A549 (cell line): ENCODE measurements around the gene SEL1L3. TPM values are rescaled to one million over a fixed set of nuclear protein-coding genes. Genes with fewer than 3 reads are reported as not detected.

Source experiments
- ATAC-seq, 2 experiments: fragments of 200-7000 bp in 1 of 2; fragments of >200 bp in 1 of 2; cut with Nextera tagmentation in 1 of 2; cut with Tn5 transposase in 1 of 2; 3 replicates each; pipeline versions ENCODE4 v1.8.0 to v1.9.1; 2018 to 2020; ENCODE audit warnings: mild to moderate bottlenecking in 1 of 2, moderate library complexity in 1 of 2
- CTCF ChIA-PET: fragments of 300-600 bp; sonication (Branson Sonifier 250); formaldehyde crosslinking; extraction: SDS; loops from one replicate; lab custom pipeline; 2021; ENCODE audit warnings: antibody characterized with exemption, inconsistent platforms; lab: Yijun Ruan, JAX
- POLR2A ChIA-PET: fragments of 350-600 bp; formaldehyde crosslinking; extraction: SDS; loops from one replicate; lab custom pipeline; 2021; ENCODE audit warnings: antibody characterized with exemption, inconsistent platforms; lab: Yijun Ruan, JAX
- DNase-seq, 2 experiments: peaks; one replicate each; pipeline versions ENCODE4 v3.0.0 to v3.0.0-alpha.2; 2011 to 2016; ENCODE audit warnings: low read depth in 1 of 2, low spot score in 1 of 2
- FAIRE-seq: peaks from 2 replicates; lab custom pipeline; 2011; peaks lifted over from hg19 to GRCh38; lab: Jason Lieb, UNC
- H3K27ac ChIP-seq, 2 experiments: fragments of >200 bp; sonication (Bioruptor Twin); formaldehyde crosslinking; 3 replicates each; pipeline ENCODE4 v1.5.1; 2016 to 2017
- H3K4me1 ChIP-seq: fragments of >200 bp; sonication (Bioruptor Twin); formaldehyde crosslinking; 3 replicates; pipeline ENCODE4 v1.6.1; 2016
- H3K4me2 ChIP-seq: fragments of >200 bp; sonication (Bioruptor Twin); formaldehyde crosslinking; 3 replicates; pipeline ENCODE4 v1.6.1; 2016
- H3K4me3 ChIP-seq: fragments of >200 bp; sonication (Bioruptor Twin); formaldehyde crosslinking; 3 replicates; pipeline ENCODE4 v1.5.1; 2016
- H3K9me3 ChIP-seq: fragments of >200 bp; sonication (Bioruptor Twin); formaldehyde crosslinking; 3 replicates; pipeline ENCODE4 v1.6.1; 2016
- CBX2 ChIP-seq: fragments of 200-600 bp; sonication (generic); IDR thresholded peaks from 2 replicates; pipeline ENCODE4 v1.6.1; 2016; ENCODE audit warnings: low read depth, mild to moderate bottlenecking, borderline replicate concordance
- CEBPB ChIP-seq, 2 experiments: fragments of >200 bp in 1 of 2; sonication (Bioruptor Twin) in 1 of 2; formaldehyde crosslinking in 1 of 2; IDR thresholded peaks; 2 replicates each; pipeline ENCODE4 v1.6.1; 2012 to 2016
- EHF ChIP-seq: fragments of 250-450 bp; sonication (Bioruptor Pico); IDR thresholded peaks from 2 replicates; pipeline ENCODE4 v1.5.0; 2020; ENCODE audit warnings: mild to moderate bottlenecking
- ESRRA ChIP-seq: fragments of 150-350 bp; IDR thresholded peaks from 2 replicates; pipeline ENCODE4 v1.6.1; 2014; ENCODE audit warnings: mild to moderate bottlenecking, low read length, borderline replicate concordance
- FOSL2 ChIP-seq, 2 experiments: fragments of 450-650 bp in 1 of 2; fragments of >200 bp in 1 of 2; sonication (Bioruptor Twin) in 1 of 2; formaldehyde crosslinking; IDR thresholded peaks; 2 replicates each; pipeline versions ENCODE4 v1.5.0 to v1.6.1; 2016 to 2020; ENCODE audit warnings: mild to moderate bottlenecking in 1 of 2, moderate library complexity in 1 of 2
- GATA3 ChIP-seq: IDR thresholded peaks from 2 replicates; pipeline ENCODE4 v1.6.1; 2012; ENCODE audit warnings: borderline replicate concordance
- HDAC2 ChIP-seq: fragments of 200-600 bp; sonication (generic); IDR thresholded peaks from 2 replicates; pipeline ENCODE4 v1.6.1; 2016
- JUN ChIP-seq, 2 experiments: fragments of >200 bp; sonication (Bioruptor Twin); formaldehyde crosslinking; IDR thresholded peaks; 2 replicates in 1 of 2; 3 replicates in 1 of 2; pipeline ENCODE4 v1.6.1; 2016 to 2017
- KDM1A ChIP-seq: fragments of 200-600 bp; sonication (generic); IDR thresholded peaks from 2 replicates; pipeline ENCODE4 v1.6.1; 2016; ENCODE audit warnings: low read depth, mild to moderate bottlenecking
- KDM5A ChIP-seq: fragments of 200-600 bp; sonication (generic); IDR thresholded peaks from 2 replicates; pipeline ENCODE4 v1.6.1; 2016; ENCODE audit warnings: antibody characterized with exemption, mild to moderate bottlenecking
- MAFK ChIP-seq: fragments of 450-650 bp; IDR thresholded peaks from 2 replicates; pipeline ENCODE4 v1.6.1; 2014; ENCODE audit not compliant: partially characterized antibody
- MAZ ChIP-seq: fragments of 150-350 bp; IDR thresholded peaks from 2 replicates; pipeline ENCODE4 v1.6.1; 2014; ENCODE audit warnings: antibody characterized with exemption, low read depth, low read length, borderline replicate concordance
- NPAS2 ChIP-seq: fragments of 250-450 bp; sonication (Bioruptor Pico); IDR thresholded peaks from 2 replicates; pipeline ENCODE4 v1.8.0; 2022; ENCODE audit warnings: mild to moderate bottlenecking, moderate library complexity, borderline replicate concordance
- PHF8 ChIP-seq: fragments of 200-600 bp; sonication (generic); IDR thresholded peaks from 2 replicates; pipeline ENCODE4 v1.6.1; 2016; ENCODE audit warnings: low read depth, mild to moderate bottlenecking, antibody characterized with exemption, moderate library complexity, borderline replicate concordance
- POLR2A ChIP-seq: IDR thresholded peaks from 2 replicates; pipeline ENCODE4 v1.6.1; 2012; ENCODE audit warnings: mild to moderate bottlenecking, low read length
- RARB ChIP-seq: fragments of 250-450 bp; sonication (Bioruptor Pico); IDR thresholded peaks from 2 replicates; pipeline ENCODE4 v1.8.0; 2021; ENCODE audit warnings: mild to moderate bottlenecking, moderate library complexity
- RCOR1 ChIP-seq: fragments of 150-350 bp; IDR thresholded peaks from 2 replicates; pipeline ENCODE4 v1.6.1; 2014; ENCODE audit warnings: antibody characterized with exemption, low read length, low read depth
- RNF2 ChIP-seq: fragments of 200-600 bp; sonication (generic); IDR thresholded peaks from 2 replicates; pipeline ENCODE4 v1.6.1; 2016; ENCODE audit warnings: low read depth, mild to moderate bottlenecking, antibody characterized with exemption, moderate library complexity, borderline replicate concordance
- SMC3 ChIP-seq: fragments of >200 bp; sonication (Bioruptor Twin); formaldehyde crosslinking; IDR thresholded peaks from 3 replicates; pipeline ENCODE4 v1.6.1; 2018; ENCODE audit warnings: inconsistent platforms
- ZNF302 ChIP-seq: fragments of 250-450 bp; sonication (Bioruptor Pico); IDR thresholded peaks from 2 replicates; pipeline ENCODE4 v1.9.0; 2021; ENCODE audit warnings: inconsistent platforms, mild to moderate bottlenecking, moderate library complexity
- whole genome bisulfite sequencing: methylation state at CpG from one replicate; pipeline ENCODE4 v1.1.6; 2017; ENCODE audit errors: missing lambda C conversion rate; 5-methylcytosine and 5-hydroxymethylcytosine counted together
- polyA plus RNA-seq, 4 experiments: library from polyadenylated mRNA; depleted of rRNA in 3 of 4; stranded (reverse); fragments of >200 nt; fragmentation: RNase III in 1 of 4; extraction: RNeasy Plus Mini Kit Qiagen cat#74134 plus additional on column Dnase treatment in 1 of 4; gene quantifications; 2 replicates in 3 of 4; 3 replicates in 1 of 4; pipeline ENCODE4 v1.2.3, GENCODE V29; 2011 to 2017
- TF ChIP-seq, protein P1 (sequence below): fragments of >200 bp; sonication (Bioruptor Twin); formaldehyde crosslinking; IDR thresholded peaks from 3 replicates; pipeline ENCODE4 v1.5.1; 2016
- TF ChIP-seq, protein P2 (sequence below): fragments of 250-450 bp; sonication (Bioruptor Pico); IDR thresholded peaks from 2 replicates; pipeline ENCODE4 v1.5.0; 2021; ENCODE audit warnings: mild to moderate bottlenecking, moderate library complexity, borderline replicate concordance
- TF ChIP-seq, protein P3 (sequence below): fragments of 200-600 bp; sonication (generic); IDR thresholded peaks from 2 replicates; pipeline ENCODE4 v1.6.1; 2016; ENCODE audit warnings: antibody characterized with exemption, mild to moderate bottlenecking, moderate library complexity

The SEL1L3 gene
- polyA plus RNA-seq, 2 of the 4 experiments (the other 2 are of a cell fraction), result 26.1 to 27.0 TPM

DNA sequence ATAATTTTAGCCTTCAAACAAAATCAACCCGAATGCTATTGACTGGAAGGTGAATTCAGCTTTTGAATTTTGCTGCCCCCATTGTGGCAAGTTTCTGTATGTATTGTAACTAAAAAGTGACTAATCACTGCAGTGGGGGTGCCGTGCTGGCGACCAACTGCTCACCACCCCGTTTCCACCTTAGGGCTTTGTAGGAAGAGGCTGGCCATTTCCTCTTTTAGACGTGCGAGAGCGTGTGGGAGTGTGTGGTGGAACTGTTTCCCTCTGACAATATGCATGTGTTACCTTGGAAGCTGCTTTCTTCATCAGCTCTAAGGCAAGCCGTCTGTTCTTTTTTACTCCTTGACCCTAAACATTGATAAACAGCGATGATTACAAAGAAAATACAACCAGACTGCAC is 78.8 kb downstream of the SEL1L3 start:
- ChIA-PET CTCF (interaction anchor here (1.0 to 1.4 kb wide), 2 partner anchors 8 to 16 kb away, joined by 3 to 7 read pairs; no protein-coding TSS in a partner anchor), POLR2A (no interaction called here)
- Histone ChIP-seq H3K9me3 (no peaks in the 10 kb centered on the region), H3K4me3 (no peak overlapping the region), H3K4me1 (0 out of 3 replicates have a peak, but pooled peaks cover 5% of the 10 kb centered on the region), H3K4me2 (no peak overlapping the region), H3K27ac (no peak overlapping the region)
- no peak for FAIRE-seq
- no peak for DNase-seq
- no peak for ATAC-seq
- 92% methylated on average over 9 of the region's 9 CpGs for WGBS
- no peak for TF ChIP-seq FOSL2 (IDR thresholded peaks at IDR 0.05)
- TF ChIP-seq FOSL2 (CRISPR knock-in tag; IDR thresholded peaks at IDR 0.05), result no peak
- no peak for TF ChIP-seq PHF8
- no peak for TF ChIP-seq RCOR1
- TF ChIP-seq MAFK, result no peak
- no peak for TF ChIP-seq HDAC2
- TF ChIP-seq KDM5A, result no peak
- TF ChIP-seq POLR2A, result no peak
- TF ChIP-seq NPAS2 (CRISPR knock-in tag), result no peak
- TF ChIP-seq ESRRA, result no peak
- no peak for TF ChIP-seq RNF2

DNA sequence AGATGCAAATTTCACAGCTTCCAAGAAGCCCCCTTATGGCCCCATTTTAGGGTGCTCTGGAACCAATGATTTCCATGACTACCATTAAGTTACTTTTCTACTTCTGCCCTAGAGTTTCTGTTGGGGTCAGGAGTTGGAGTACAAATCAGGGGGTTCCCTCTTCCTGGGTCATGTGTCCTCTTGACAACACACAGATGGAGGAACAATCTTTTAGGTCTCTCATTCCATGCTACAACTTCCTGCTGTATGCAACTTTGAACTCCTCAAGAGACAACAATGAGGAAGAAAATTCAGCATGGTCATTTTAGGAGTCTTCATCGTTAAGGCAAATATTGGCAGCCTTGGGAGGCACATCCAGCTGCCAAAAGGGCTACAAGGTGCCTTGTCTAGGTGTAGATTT is 79.7 kb downstream of the SEL1L3 start:
- H3K4me3 ChIP-seq, result no peak overlapping the region
- no peak for FAIRE-seq

DNA sequence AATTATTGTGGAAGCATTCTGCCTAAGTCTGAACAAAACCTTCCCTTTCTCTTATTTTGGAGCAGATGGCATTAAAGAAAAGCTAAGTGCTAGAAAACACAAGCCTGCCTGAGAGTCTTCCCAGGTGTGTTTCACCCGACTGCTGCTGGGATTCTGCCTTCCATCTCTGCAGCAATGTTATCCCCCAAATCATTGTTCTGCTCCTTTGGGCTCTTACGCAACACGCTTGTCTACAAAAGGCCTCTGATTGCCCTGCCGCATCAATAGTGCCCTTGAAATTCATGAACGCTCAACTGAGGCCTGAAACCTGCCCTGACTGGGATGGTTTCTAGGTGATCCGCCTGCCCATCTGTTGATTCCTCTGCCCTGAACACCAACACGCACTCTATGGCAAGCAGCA is 80.3 kb downstream of the SEL1L3 start:
- CTCF ChIA-PET, result interaction anchor here (1.2 to 1.9 kb wide), 2 partner anchors 14 to 341 kb away, joined by 3 to 7 read pairs; no protein-coding TSS in a partner anchor
- FAIRE-seq (no peak), ATAC-seq (no peak), DNase-seq (no peak)
- POLR2A ChIA-PET, result no interaction called here
- no peak for TF ChIP-seq MAZ
- TF ChIP-seq ZNF302 (CRISPR knock-in tag), result no peak
- TF ChIP-seq, protein P1, sequence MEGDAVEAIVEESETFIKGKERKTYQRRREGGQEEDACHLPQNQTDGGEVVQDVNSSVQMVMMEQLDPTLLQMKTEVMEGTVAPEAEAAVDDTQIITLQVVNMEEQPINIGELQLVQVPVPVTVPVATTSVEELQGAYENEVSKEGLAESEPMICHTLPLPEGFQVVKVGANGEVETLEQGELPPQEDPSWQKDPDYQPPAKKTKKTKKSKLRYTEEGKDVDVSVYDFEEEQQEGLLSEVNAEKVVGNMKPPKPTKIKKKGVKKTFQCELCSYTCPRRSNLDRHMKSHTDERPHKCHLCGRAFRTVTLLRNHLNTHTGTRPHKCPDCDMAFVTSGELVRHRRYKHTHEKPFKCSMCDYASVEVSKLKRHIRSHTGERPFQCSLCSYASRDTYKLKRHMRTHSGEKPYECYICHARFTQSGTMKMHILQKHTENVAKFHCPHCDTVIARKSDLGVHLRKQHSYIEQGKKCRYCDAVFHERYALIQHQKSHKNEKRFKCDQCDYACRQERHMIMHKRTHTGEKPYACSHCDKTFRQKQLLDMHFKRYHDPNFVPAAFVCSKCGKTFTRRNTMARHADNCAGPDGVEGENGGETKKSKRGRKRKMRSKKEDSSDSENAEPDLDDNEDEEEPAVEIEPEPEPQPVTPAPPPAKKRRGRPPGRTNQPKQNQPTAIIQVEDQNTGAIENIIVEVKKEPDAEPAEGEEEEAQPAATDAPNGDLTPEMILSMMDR, result no peak
- no peak for TF ChIP-seq GATA3
- no peak for TF ChIP-seq SMC3
- TF ChIP-seq, protein P2, sequence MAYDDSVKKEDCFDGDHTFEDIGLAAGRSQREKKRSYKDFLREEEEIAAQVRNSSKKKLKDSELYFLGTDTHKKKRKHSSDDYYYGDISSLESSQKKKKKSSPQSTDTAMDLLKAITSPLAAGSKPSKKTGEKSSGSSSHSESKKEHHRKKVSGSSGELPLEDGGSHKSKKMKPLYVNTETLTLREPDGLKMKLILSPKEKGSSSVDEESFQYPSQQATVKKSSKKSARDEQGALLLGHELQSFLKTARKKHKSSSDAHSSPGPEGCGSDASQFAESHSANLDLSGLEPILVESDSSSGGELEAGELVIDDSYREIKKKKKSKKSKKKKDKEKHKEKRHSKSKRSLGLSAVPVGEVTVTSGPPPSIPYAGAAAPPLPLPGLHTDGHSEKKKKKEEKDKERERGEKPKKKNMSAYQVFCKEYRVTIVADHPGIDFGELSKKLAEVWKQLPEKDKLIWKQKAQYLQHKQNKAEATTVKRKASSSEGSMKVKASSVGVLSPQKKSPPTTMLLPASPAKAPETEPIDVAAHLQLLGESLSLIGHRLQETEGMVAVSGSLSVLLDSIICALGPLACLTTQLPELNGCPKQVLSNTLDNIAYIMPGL (CRISPR knock-in tag), result no peak
- TF ChIP-seq MAFK, result no peak
- TF ChIP-seq KDM1A, result no peak
- no peak for TF ChIP-seq CEBPB (IDR thresholded peaks at IDR 0.05)
- TF ChIP-seq CBX2, result no peak
- TF ChIP-seq JUN (IDR thresholded peaks at IDR 0.05), result no peak
- no peak for TF ChIP-seq EHF (CRISPR knock-in tag)
- no peak for TF ChIP-seq RARB (CRISPR knock-in tag)
- TF ChIP-seq KDM5A, result no peak
- Histone ChIP-seq H3K4me1 (0 out of 3 replicates have a peak, but pooled peaks cover 5% of the 10 kb centered on the region), H3K4me3 (no peak overlapping the region), H3K9me3 (no peaks in the 10 kb centered on the region), H3K4me2 (no peak overlapping the region), H3K27ac (no peak overlapping the region)
- WGBS, result 93% methylated on average over 7 of the region's 7 CpGs

More for the DNA sequence above, 79.7 kb downstream of the SEL1L3 start:
- DNase-seq, result no peak
- 0 out of 3 replicates have a peak, but pooled peaks cover 5% of the 10 kb centered on the region for H3K4me1 ChIP-seq
- no peaks in the 10 kb centered on the region for H3K9me3 ChIP-seq
- CTCF ChIA-PET, result interaction anchor here (1.0 to 1.4 kb wide), 2 partner anchors 9 to 15 kb away, joined by 3 to 7 read pairs; no protein-coding TSS in a partner anchor
- POLR2A ChIA-PET, result no interaction called here
- H3K4me2 ChIP-seq, result no peak overlapping the region
- 69% methylated on average over 1 of the region's 1 CpG for WGBS
- TF ChIP-seq, protein P3, sequence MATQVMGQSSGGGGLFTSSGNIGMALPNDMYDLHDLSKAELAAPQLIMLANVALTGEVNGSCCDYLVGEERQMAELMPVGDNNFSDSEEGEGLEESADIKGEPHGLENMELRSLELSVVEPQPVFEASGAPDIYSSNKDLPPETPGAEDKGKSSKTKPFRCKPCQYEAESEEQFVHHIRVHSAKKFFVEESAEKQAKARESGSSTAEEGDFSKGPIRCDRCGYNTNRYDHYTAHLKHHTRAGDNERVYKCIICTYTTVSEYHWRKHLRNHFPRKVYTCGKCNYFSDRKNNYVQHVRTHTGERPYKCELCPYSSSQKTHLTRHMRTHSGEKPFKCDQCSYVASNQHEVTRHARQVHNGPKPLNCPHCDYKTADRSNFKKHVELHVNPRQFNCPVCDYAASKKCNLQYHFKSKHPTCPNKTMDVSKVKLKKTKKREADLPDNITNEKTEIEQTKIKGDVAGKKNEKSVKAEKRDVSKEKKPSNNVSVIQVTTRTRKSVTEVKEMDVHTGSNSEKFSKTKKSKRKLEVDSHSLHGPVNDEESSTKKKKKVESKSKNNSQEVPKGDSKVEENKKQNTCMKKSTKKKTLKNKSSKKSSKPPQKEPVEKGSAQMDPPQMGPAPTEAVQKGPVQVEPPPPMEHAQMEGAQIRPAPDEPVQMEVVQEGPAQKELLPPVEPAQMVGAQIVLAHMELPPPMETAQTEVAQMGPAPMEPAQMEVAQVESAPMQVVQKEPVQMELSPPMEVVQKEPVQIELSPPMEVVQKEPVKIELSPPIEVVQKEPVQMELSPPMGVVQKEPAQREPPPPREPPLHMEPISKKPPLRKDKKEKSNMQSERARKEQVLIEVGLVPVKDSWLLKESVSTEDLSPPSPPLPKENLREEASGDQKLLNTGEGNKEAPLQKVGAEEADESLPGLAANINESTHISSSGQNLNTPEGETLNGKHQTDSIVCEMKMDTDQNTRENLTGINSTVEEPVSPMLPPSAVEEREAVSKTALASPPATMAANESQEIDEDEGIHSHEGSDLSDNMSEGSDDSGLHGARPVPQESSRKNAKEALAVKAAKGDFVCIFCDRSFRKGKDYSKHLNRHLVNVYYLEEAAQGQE, result no peak
- no peak overlapping the region for H3K27ac ChIP-seq
- no peak for ATAC-seq
